Measurements from ENCODE around the gene UBE2J2. TPM values are rescaled to one million over a fixed set of nuclear protein-coding genes. Genes with fewer than 3 reads are reported as not detected.

The UBE2J2 gene
- total and polyA plus RNA-seq, 2 of the 8 experiments (the other 6 are each of a cell fraction or from before 2014, with no cell fraction given): 33.6 to 67.9 TPM

- TF ChIP-seq CHD7 (IDR thresholded peaks at IDR 0.05; ENCODE audit: insufficient replicate concordance, low read length) (no peak), ATF3 (IDR thresholded peaks at IDR 0.05; ENCODE audit: insufficient read depth, low read depth, low read length) (no peak), HDAC6 (IDR thresholded peaks at IDR 0.05; ENCODE audit: low read depth, low read length) (no peak), NRF1 (IDR thresholded peaks at IDR 0.05; ENCODE audit: low read depth, low read length) (no peak), RAD21 (IDR thresholded peaks at IDR 0.05 in 1 of 2, conservative IDR thresholded peaks at IDR 0.05 in 1 of 2; ENCODE audit: low read depth in 2 of 2, low read length in 2 of 2) (no peak), TEAD4 (IDR thresholded peaks at IDR 0.05; ENCODE audit: low read depth, low read length) (no peak), CHD1 (IDR thresholded peaks at IDR 0.05; ENCODE audit: low read depth, low read length) (no peak), SUZ12 (IDR thresholded peaks at IDR 0.05; ENCODE audit: low read length) (no peak), HDAC2 (IDR thresholded peaks at IDR 0.05; ENCODE audit: borderline replicate concordance in 1 of 2, low read depth in 2 of 2, low read length in 2 of 2) (no peak)
These were observed 13.6 kb downstream of the UBE2J2 start (continued) for GRCh38 chr1:1259951-1260600.

Data from H1 (cell line).